22Rv1 (cell line): Measurements from ENCODE around the gene IFITM2.
"Not testable (repeated sequence)": the region's sequence is repeated elsewhere in the genome, so short reads cannot be mapped to it uniquely, and the experiment has no call there.

ENCODE experiments used
- CTCF ChIP-seq: fragments of 450-650 bp; IDR thresholded peaks from 2 replicates; pipeline ENCODE4 v1.5.1; 2017; ENCODE audit warnings: mild to moderate bottlenecking
- ZFX ChIP-seq: fragments of 450-650 bp; IDR thresholded peaks from 2 replicates; pipeline ENCODE4 v1.6.1; 2017; ENCODE audit warnings: antibody characterized with exemption, borderline replicate concordance

GRCh38 chr11:350033-350722 is 42.6 kb downstream of the IFITM2 start:
- not testable (repeated sequence) for TF ChIP-seq CTCF, ZFX
